SJCRH30 (cell line): ENCODE measurements around the gene DCAF10. TPM values are rescaled to one million over a fixed set of nuclear protein-coding genes. Genes with fewer than 3 reads are reported as not detected.
A peak's percentile ranks its signal among the peaks of the same experiment; 100 is the strongest.
"Not testable (repeated sequence)": the region's sequence is repeated elsewhere in the genome, so short reads cannot be mapped to it uniquely, and the experiment has no call there.

Experiments used
- DNase-seq, 2 experiments: peaks; one replicate each; pipeline ENCODE4 v3.0.0-alpha.2; 2015 to 2020
- H3K27ac ChIP-seq: fragments of 250-450 bp; sonication (Bioruptor Pico); 2 replicates; pipeline ENCODE4 v1.5.1; 2020; ENCODE audit warnings: mild to moderate bottlenecking, moderate library complexity
- H3K27me3 ChIP-seq: fragments of 250-450 bp; sonication (Bioruptor Pico); 2 replicates; pipeline ENCODE4 v1.5.1; 2020; ENCODE audit warnings: mild to moderate bottlenecking, moderate library complexity
- H3K36me3 ChIP-seq: fragments of 250-450 bp; sonication (Bioruptor Pico); 2 replicates; pipeline ENCODE4 v1.5.1; 2020; ENCODE audit warnings: mild to moderate bottlenecking, moderate library complexity
- H3K4me1 ChIP-seq: fragments of 250-450 bp; sonication (Bioruptor Pico); 2 replicates; pipeline ENCODE4 v1.5.1; 2020; ENCODE audit warnings: mild to moderate bottlenecking, moderate library complexity
- H3K4me3 ChIP-seq: fragments of 250-450 bp; sonication (Bioruptor Pico); 2 replicates; pipeline ENCODE4 v1.5.1; 2020; ENCODE audit warnings: mild to moderate bottlenecking, moderate library complexity
- H3K9me3 ChIP-seq: fragments of 250-450 bp; sonication (Bioruptor Pico); replicated peaks from 2 replicates; pipeline ENCODE4 v1.5.1; 2020; ENCODE audit warnings: mild to moderate bottlenecking, moderate library complexity
- total RNA-seq: library from RNA; depleted of rRNA; stranded (reverse); fragments of >200 nt; shearing (Covaris generic); gene quantifications from 2 replicates; pipeline ENCODE4 v1.2.3, GENCODE V29; 2014

The DCAF10 gene
- total RNA-seq, 1 experiment from 2014 or later = 15.7 TPM

DNA sequence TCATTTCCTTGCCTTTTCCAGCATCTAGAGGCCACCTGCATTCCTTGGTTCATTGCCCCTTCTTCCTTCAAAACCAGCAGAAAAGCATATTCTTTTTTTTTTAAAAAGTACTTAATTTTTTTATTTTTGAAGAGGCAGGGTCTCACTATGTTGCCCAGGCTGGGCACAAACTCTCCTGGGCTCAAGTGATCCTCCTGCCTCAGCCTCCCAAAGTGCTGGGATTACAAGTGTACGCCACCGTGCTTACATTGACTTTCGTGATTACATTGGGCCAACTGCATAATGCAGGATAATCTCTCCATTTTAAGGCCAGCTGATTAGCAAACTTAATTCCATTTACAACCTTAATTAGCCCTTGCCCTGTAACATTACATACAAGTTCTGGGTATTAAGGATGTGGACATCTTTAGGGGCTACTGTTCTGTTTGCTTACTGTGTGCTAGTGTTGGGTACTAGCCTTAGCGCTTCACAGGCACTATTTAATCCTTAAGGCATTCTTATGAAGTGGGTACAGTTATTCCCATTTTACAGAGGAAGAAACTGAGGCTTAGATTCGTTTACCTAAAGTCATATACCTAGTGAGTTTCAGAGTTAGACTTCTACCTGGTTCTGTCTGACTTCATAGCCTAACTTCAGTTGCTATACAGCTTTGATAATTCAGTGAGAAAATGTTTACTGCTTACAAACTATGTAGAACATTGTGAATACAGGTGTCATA is 69.6 kb downstream of the DCAF10 start:
- DNase-seq = no peak
- H3K4me1 ChIP-seq = no peaks in the 10 kb centered on the region
- H3K27me3 ChIP-seq = no peaks in the 10 kb centered on the region
- H3K27ac ChIP-seq = no peak overlapping the region
- 0 out of 2 replicates have a peak, but pooled peaks cover 3% of the 10 kb centered on the region for H3K36me3 ChIP-seq
- H3K4me3 ChIP-seq = no peak overlapping the region
- H3K9me3 ChIP-seq = no peaks in the 10 kb centered on the region

- Histone ChIP-seq H3K27me3 (no peaks in the 10 kb centered on the region), H3K4me1 (no peaks in the 10 kb centered on the region), H3K27ac (no peak overlapping the region), H3K9me3 (no peaks in the 10 kb centered on the region), H3K36me3 (0 out of 2 replicates have a peak, but pooled peaks cover 3% of the 10 kb centered on the region), H3K4me3 (no peak overlapping the region)
- DNase-seq = no peak
These were observed 70.2 kb downstream of the DCAF10 start for GRCh38 chr9:37870799-37871176.

GRCh38 chr9:37873955-37874354 is 73.4 kb downstream of the DCAF10 start:
- Histone ChIP-seq H3K27ac (no peak overlapping the region), H3K4me1 (no peaks in the 10 kb centered on the region), H3K36me3 (peaks cover 7% of the 10 kb centered on the region; the same call in 1 of the 2 replicates), H3K27me3 (no peaks in the 10 kb centered on the region), H3K9me3 (0 out of 2 replicates have a peak, but pooled peaks cover 3% of the 10 kb centered on the region), H3K4me3 (no peak overlapping the region)
- DNase-seq = no peak

GRCh38 chr9:37876376-37876775 is 75.8 kb downstream of the DCAF10 start:
- Histone ChIP-seq H3K27ac (no peak overlapping the region), H3K4me3 (no peak overlapping the region), H3K9me3 (0 out of 2 replicates have a peak, but pooled peaks cover 3% of the 10 kb centered on the region), H3K36me3 (peaks cover 7% of the 10 kb centered on the region; the same call in 1 of the 2 replicates), H3K27me3 (no peaks in the 10 kb centered on the region), H3K4me1 (no peaks in the 10 kb centered on the region)
- no peak for DNase-seq

DNA sequence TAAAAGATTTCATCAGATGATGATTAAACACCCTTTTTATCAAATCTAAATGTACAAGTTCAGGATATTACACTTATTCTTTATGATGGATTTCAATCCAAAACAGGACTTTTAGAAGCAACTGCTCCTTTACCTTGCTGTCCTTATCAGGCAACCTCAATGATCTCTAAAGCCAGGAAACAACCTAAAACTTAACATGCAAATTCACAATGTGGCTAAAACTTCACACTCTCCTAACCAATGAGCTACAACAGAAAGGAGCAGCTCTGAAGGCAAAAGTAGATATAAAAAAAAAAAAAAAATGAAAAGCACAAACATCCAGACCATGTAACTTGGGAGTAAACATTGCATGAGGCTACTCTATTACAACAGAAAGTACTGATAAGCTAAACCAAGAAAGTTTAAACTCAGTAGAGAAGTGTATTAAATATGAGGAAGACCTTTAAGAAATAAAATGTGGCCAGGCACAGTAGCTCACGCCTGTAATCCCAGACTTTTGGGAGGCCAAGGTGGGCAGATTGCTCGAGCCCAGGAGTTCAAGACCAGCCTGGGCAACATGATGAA is 80.4 kb downstream of the DCAF10 start:
- no peaks in the 10 kb centered on the region for H3K27me3 ChIP-seq
- no peak overlapping the region for H3K4me3 ChIP-seq
- H3K27ac ChIP-seq = no peak overlapping the region
- DNase-seq = no peak
- H3K9me3 ChIP-seq = 0 out of 2 replicates have a peak, but pooled peaks cover 3% of the 10 kb centered on the region
- peaks cover 7% of the 10 kb centered on the region; the same call in 1 of the 2 replicates for H3K36me3 ChIP-seq
- H3K4me1 ChIP-seq = no peaks in the 10 kb centered on the region

DNA sequence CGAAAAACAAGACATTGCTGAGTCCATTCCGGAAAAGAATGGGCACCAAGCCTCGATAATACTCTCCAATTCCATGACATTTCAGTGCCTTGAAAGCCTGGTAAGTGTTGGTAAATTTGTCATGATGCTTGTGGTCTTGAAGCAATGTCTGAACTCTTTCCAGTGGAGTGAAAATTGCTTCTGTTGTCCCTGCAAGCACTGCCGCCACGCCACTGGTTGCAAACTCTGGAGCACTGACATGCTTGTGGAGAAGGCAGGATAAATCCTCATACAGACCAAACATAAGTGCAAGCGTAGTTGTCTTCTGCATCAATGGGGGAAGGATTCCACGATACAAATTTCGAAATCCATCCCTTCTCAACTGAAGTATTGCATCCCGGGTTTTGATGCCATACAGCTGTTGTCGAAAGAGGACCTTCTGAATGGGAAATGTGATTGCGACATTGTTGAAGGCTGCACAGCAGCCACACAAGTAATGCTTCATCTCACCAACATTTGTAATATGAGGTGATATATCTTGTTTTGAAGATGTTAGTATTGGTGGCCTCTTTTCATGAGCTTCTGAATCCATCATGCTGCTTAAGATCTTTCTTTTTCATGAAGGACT is 87.5 kb downstream of the DCAF10 start:
- not testable (repeated sequence) for DNase-seq, H3K27me3 ChIP-seq, H3K27ac ChIP-seq, H3K36me3 ChIP-seq, H3K4me3 ChIP-seq, H3K4me1 ChIP-seq, H3K9me3 ChIP-seq

DNA sequence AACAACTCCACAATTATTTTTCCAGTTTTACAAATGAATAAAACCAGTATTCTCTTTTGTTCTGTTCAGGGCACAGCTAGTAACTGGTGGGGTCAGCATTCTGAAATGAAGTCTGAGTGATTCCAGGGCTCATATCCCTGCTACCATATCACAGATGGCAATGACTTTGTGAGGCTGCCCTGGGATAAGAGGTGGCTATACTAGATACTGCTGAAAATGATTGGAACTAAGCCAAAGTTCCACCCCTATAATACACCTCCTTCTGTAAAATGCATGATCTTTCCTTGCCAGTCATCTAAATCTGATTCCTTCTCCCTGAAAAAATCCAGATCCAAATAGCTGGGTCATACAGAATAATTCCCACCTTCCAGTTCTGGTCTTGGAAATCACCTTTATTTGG is 88.9 kb downstream of the DCAF10 start:
- H3K36me3 ChIP-seq = peaks cover 9% of the 10 kb centered on the region
- no peaks in the 10 kb centered on the region for H3K9me3 ChIP-seq
- no peak for DNase-seq
- H3K27ac ChIP-seq = no peak overlapping the region
- H3K27me3 ChIP-seq = no peaks in the 10 kb centered on the region
- H3K4me3 ChIP-seq = no peak overlapping the region
- no peaks in the 10 kb centered on the region for H3K4me1 ChIP-seq

- H3K27me3 ChIP-seq, H3K4me1 ChIP-seq, H3K9me3 ChIP-seq, DNase-seq, H3K27ac ChIP-seq, H3K4me3 ChIP-seq: not testable (repeated sequence)
- peaks cover 13% of the 10 kb centered on the region for H3K36me3 ChIP-seq
These were observed 90.4 kb downstream of the DCAF10 start for GRCh38 chr9:37891042-37891441.

- Histone ChIP-seq H3K27me3 (no peaks in the 10 kb centered on the region), H3K4me1 (no peaks in the 10 kb centered on the region), H3K36me3 (peaks cover 16% of the 10 kb centered on the region), H3K4me3 (no peak overlapping the region), H3K27ac (no peak overlapping the region), H3K9me3 (no peaks in the 10 kb centered on the region)
- DNase-seq = no peak
These were observed 91.5 kb downstream of the DCAF10 start for GRCh38 chr9:37892063-37892462.

DNA sequence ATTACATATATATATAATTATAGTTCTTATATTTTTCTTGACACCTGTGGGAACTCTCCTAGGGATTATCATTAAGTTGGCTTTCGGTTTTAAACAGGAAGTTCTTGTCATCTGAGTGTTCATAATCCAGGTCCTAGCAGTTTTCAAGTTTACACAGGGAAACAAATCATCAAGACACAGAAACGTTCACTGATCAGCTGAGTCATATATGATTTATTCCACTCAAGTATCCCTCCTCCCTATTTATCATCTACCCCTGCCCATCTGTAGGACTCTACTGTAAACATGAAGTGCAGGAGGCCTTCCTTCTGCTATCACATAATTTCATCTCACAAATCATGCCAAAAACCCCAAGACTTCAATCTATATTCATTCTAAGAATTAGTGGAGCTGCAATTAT is 97.1 kb downstream of the DCAF10 start:
- Histone ChIP-seq H3K4me1 (peaks cover 5% of the 10 kb centered on the region), H3K27me3 (no peaks in the 10 kb centered on the region), H3K9me3 (no peaks in the 10 kb centered on the region), H3K4me3 (no peak overlapping the region), H3K27ac (no peak overlapping the region), H3K36me3 (peaks cover 25% of the 10 kb centered on the region)
- no peak for DNase-seq

- DNase-seq = no peak
- H3K27ac ChIP-seq = no peak overlapping the region
These were observed 98.4 kb downstream of the DCAF10 start for GRCh38 chr9:37899041-37899440.

DNA sequence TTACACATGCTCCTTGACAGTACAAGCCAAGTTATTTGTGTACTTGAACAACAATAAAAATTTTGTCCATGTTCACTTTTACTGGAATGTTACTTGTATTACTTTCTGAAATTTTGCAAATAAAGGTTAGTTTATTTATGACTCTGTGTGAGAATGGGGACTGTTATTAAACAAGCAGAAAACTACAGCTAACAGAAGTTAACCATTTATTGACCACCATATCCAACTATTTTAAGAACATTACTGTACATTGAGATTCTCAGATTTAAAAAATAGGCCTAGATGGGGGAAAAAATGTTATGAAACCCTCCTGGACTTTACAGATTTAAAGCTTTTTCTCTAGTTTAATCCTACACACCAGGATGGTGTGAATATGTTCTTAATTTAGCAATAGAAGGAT is 101.5 kb downstream of the DCAF10 start:
- H3K9me3 ChIP-seq = no peaks in the 10 kb centered on the region
- H3K36me3 ChIP-seq = peaks cover 13% of the 10 kb centered on the region
- H3K4me3 ChIP-seq = no peak overlapping the region; the same call in 1 of the 2 replicates
- no peak for DNase-seq
- H3K4me1 ChIP-seq = peaks cover 15% of the 10 kb centered on the region
- H3K27ac ChIP-seq = no peak overlapping the region
- H3K27me3 ChIP-seq = no peaks in the 10 kb centered on the region

More at GRCh38 chr9:37899041-37899440, 98.4 kb downstream of the DCAF10 start:
- H3K9me3 ChIP-seq = no peaks in the 10 kb centered on the region
- H3K27me3 ChIP-seq = no peaks in the 10 kb centered on the region
- H3K4me1 ChIP-seq = peaks cover 5% of the 10 kb centered on the region
- H3K36me3 ChIP-seq = peaks cover 22% of the 10 kb centered on the region
- H3K4me3 ChIP-seq = no peak overlapping the region

DNA sequence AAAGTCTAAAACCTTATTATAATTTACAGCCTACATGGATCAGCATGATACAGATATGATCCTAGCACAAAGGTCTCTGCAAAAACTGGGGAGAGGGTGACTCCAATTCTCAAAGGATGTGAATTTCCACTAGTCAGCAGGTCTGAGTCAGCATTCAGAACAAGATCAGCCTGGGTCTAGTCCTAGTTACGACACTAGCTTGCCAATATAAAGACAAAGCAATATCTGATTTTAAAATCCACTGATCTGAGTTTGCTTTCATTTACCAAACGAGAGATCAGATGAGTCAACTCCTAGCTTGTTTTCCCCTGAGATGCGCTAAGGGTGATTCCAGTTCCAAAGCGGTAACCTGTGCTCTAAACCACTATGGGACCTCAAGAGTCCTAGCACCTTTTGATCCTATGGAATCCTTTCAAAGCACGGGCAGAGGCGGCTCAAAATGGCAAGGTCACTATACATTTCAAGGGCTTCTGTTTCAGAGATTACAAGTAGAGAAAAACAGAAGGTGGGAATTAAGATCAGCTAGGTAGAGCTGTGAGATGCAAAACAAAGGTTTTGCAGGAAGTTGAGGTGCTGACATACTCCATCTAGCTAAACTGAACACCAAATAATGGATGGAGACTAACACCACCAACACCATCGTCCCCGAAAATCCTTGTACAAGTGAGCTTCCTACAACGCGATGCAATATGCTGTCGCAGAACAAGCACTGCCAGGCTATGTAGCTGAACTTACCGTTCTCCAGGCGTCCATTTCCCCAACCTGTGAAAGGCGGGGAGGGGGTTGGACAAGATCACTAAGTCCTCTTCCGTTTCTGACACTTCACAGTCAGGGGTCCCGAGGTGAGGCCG is 102.4 kb downstream of the DCAF10 start:
- Histone ChIP-seq H3K27me3 (no peaks in the 10 kb centered on the region), H3K4me1 (peaks cover 15% of the 10 kb centered on the region), H3K27ac (peak overlapping the region; percentile 50), H3K9me3 (no peaks in the 10 kb centered on the region), H3K4me3 (peak overlapping the region; percentile 69), H3K36me3 (peaks cover 8% of the 10 kb centered on the region)
- DNase-seq = peak in 1 of 2 experiments; percentile 13

GRCh38 chr9:37903647-37904444 is 103.2 kb downstream of the DCAF10 start, which contains the start of gene SLC25A51:
Gene SLC25A51 (minus strand): TSS chr9:37904127. CDS start chr9:37888550, 15,577 bp downstream.
- peak; percentile 92 to 94 for DNase-seq
- Histone ChIP-seq H3K9me3 (no peaks in the 10 kb centered on the region), H3K36me3 (peaks cover 2% of the 10 kb centered on the region), H3K4me1 (peaks cover 15% of the 10 kb centered on the region), H3K27me3 (no peaks in the 10 kb centered on the region), H3K27ac (peak within 1 kb of the TSS; percentile 50), H3K4me3 (peak within 1 kb of the TSS; percentile 69)
